Measurements from ENCODE around the gene SNRPA.

GRCh38 chr19:40724315-40724714 lies 26.7 kb upstream of the SNRPA start:
- no peak for TF ChIP-seq CTCF (IDR thresholded peaks at IDR 0.05; ENCODE audit: poor library complexity)
- TF ChIP-seq EZH2 (IDR thresholded peaks at IDR 0.05; ENCODE audit: borderline replicate concordance) = no peak
